Thyroid gland (tissue), 4 donors: ENCODE results near the gene XIAP.

ENCODE experiments used
- CTCF ChIP-seq, 6 experiments: fragments of 200-600 bp in 3 of 6; fragments of 450-650 bp in 3 of 6; sonication (generic) in 3 of 6; IDR thresholded peaks; one replicate each; pipeline ENCODE4 v1.5.1; 2016 to 2019; ENCODE audit warnings: antibody characterized with exemption in 6 of 6, mild to moderate bottlenecking in 2 of 6, inconsistent platforms in 1 of 6, moderate library complexity in 1 of 6
- POLR2A ChIP-seq, 2 donors: fragments of 450-650 bp; IDR thresholded peaks; one replicate each; pipeline ENCODE4 v1.6.1; 2017; ENCODE audit warnings: antibody characterized with exemption in 2 of 2, mild to moderate bottlenecking in 2 of 2, moderate library complexity in 1 of 2

GRCh38 chrX:123962006-123962467 lies 102.2 kb downstream of the XIAP start:
- TF ChIP-seq POLR2A (IDR thresholded peaks at IDR 0.05) (no peak), CTCF (IDR thresholded peaks at IDR 0.05) (no peak)
